ENCODE measurements around the gene GRAMD1B. TPM values are rescaled to one million over a fixed set of nuclear protein-coding genes. Genes with fewer than 3 reads are reported as not detected.

The GRAMD1B gene
- total and polyA plus RNA-seq, 2 donors from 2014 or later, result 4.4 to 18.2 TPM

DNA sequence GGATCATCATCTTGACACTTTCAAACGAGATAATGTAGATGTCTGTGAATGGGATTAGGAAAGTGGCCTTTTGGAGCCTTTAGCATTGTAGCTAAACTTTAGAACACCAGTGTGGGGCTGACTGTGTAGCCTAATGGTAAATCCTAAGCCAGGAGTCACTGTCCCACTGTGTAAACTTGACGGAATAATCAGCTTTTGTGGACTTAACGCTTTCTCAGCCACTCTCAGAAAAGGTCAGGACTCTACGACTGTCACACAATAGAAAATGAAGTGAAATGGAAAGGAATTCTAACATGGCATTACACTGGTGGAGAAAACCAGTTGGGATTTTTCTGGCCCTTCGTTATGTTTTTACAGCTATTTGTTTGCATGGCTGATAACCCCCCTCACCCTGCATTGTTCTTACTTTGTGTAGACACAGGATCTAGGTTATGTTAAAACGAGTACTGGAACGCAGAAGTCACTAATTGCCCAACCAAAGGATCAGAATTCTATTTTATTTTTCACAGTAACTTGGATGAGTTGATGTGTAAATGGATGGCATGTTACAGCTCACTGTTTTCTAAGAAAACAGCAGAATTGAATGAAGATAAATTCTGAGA is 22.0 kb upstream of the GRAMD1B start:
- H3K9me3 ChIP-seq (ENCODE audit: control insufficient read depth in 2 of 3, insufficient read depth in 1 of 3, low read length in 3 of 3), result no peaks in the 10 kb centered on the region
- peaks cover 0 to 3% (median 0%) of the 10 kb centered on the region in 3 donors for H3K4me1 ChIP-seq (ENCODE audit: control insufficient read depth in 2 of 3, insufficient read depth in 2 of 3, low read depth in 1 of 3, low read length in 3 of 3)
- TF ChIP-seq, protein P1, sequence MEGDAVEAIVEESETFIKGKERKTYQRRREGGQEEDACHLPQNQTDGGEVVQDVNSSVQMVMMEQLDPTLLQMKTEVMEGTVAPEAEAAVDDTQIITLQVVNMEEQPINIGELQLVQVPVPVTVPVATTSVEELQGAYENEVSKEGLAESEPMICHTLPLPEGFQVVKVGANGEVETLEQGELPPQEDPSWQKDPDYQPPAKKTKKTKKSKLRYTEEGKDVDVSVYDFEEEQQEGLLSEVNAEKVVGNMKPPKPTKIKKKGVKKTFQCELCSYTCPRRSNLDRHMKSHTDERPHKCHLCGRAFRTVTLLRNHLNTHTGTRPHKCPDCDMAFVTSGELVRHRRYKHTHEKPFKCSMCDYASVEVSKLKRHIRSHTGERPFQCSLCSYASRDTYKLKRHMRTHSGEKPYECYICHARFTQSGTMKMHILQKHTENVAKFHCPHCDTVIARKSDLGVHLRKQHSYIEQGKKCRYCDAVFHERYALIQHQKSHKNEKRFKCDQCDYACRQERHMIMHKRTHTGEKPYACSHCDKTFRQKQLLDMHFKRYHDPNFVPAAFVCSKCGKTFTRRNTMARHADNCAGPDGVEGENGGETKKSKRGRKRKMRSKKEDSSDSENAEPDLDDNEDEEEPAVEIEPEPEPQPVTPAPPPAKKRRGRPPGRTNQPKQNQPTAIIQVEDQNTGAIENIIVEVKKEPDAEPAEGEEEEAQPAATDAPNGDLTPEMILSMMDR (IDR thresholded peaks at IDR 0.05; ENCODE audit: borderline replicate concordance, extremely low read depth, insufficient read depth), result no peak
- H3K27me3 ChIP-seq (ENCODE audit: control insufficient read depth, insufficient read depth, low read length), result no peaks in the 10 kb centered on the region
- DNase-seq, result no peak
- no peak overlapping the region for H3K9ac ChIP-seq (ENCODE audit: low read length in 3 of 3)
- H3K36me3 ChIP-seq (ENCODE audit: control insufficient read depth in 2 of 3, insufficient read depth in 3 of 3, low read length in 3 of 3), result no peaks in the 10 kb centered on the region
- no peak overlapping the region for H3K4me3 ChIP-seq (ENCODE audit: low read length in 3 of 3)
- FAIRE-seq, result no peak
- H3K27ac ChIP-seq (ENCODE audit: low read depth in 2 of 2, low read length in 2 of 2), result no peak overlapping the region
- intact Hi-C loops (cut with DNase I), result loop anchor here (10.0 kb wide), 1 partner anchor 67 kb away; no protein-coding TSS in a partner anchor

DNA sequence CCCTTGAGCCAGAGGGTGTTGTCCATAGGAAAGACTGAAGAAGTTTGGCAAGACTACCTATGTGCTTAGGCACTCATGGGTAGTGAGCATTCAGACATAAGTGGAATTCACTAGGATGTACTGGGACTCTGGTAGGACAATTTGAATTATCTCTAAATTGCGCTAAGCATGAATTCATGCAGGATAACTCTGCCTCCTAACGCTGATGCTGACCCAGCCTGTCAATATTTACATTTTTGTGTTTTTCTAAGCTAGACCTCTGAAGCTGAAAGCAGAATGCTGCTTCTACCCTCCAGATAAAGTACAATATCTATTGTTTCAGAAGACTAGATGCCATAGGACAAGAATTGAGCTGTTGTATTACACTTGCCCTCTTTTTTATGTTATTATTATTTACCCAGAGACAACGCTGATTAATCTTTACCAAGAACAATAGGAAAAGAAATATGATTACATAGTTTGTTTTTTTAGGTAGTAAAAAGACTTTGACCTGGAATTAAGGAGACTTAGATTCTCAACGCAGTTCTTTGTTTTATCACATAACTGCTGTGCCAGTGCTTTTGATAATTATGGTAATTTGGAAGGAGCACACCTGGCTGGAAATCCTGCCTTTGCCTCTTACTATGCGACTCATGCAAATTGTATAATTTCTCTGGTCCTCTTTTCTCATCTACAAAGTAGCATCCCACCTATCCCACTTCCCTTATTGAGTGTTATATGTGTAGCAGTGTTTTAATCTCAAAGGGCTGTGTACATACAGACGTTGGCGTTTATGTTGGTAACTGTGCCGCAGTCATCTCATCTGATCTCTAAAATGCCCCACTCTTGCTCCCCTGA is 21.2 kb upstream of the GRAMD1B start:
- FAIRE-seq, result no peak
- H3K27ac ChIP-seq (ENCODE audit: low read depth in 2 of 2, low read length in 2 of 2), result no peak overlapping the region
- H3K9ac ChIP-seq (ENCODE audit: low read length in 3 of 3), result no peak overlapping the region
- peaks cover 0 to 3% (median 0%) of the 10 kb centered on the region in 3 donors for H3K4me1 ChIP-seq (ENCODE audit: control insufficient read depth in 2 of 3, insufficient read depth in 2 of 3, low read depth in 1 of 3, low read length in 3 of 3)
- no peaks in the 10 kb centered on the region for H3K27me3 ChIP-seq (ENCODE audit: control insufficient read depth, insufficient read depth, low read length)
- TF ChIP-seq, protein P1 (IDR thresholded peaks at IDR 0.05; ENCODE audit: borderline replicate concordance, extremely low read depth, insufficient read depth), result no peak
- DNase-seq, result no peak
- no peak overlapping the region for H3K4me3 ChIP-seq (ENCODE audit: low read length in 3 of 3)
- intact Hi-C loops (cut with DNase I), result loop anchor here (10.0 kb wide), 1 partner anchor 66 kb away; no protein-coding TSS in a partner anchor
- no peaks in the 10 kb centered on the region for H3K9me3 ChIP-seq (ENCODE audit: control insufficient read depth in 2 of 3, insufficient read depth in 1 of 3, low read length in 3 of 3)
- H3K36me3 ChIP-seq (ENCODE audit: control insufficient read depth in 2 of 3, insufficient read depth in 3 of 3, low read length in 3 of 3), result no peaks in the 10 kb centered on the region

DNA sequence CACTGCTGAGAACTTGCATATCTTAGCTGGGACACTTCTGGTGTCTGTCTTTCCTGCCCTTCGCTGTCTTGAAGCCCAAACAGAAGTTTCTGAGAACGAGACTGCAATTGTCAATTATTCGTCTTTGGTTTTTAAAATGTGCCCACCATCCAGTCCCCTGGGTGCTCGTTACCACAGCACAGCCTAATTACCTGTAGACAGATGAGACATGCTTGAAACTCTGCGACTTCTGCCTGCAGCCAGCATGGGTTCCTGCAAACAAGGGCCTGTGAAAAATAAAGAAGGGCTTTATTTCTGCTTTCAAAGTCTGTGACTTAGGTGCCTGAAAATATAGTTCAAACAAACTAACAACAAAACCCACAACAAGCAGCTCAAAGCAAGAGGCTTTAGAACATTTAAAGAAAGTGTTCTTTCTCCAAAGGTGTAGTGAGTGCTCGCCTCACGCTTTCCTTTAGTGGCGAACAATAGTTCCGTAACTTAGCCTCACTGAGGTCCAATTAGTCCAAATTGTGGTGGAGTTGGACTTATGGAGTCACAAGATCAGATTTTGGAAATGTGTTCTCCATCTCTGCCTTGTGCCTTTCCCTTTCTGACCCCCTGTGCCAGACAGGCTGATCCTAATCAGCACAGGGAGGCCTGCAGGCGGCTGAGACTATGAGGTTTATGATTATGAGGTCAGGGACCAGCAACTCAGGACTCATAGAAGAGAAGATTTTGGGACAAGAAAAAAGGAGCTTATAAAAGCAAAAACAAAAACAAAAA is 20.4 kb upstream of the GRAMD1B start:
- H3K9me3 ChIP-seq (ENCODE audit: control insufficient read depth in 2 of 3, insufficient read depth in 1 of 3, low read length in 3 of 3), result no peaks in the 10 kb centered on the region
- DNase-seq (no peak), FAIRE-seq (no peak)
- H3K36me3 ChIP-seq (ENCODE audit: control insufficient read depth in 2 of 3, insufficient read depth in 3 of 3, low read length in 3 of 3), result no peaks in the 10 kb centered on the region
- H3K9ac ChIP-seq (ENCODE audit: low read length in 3 of 3), result no peak overlapping the region
- H3K4me1 ChIP-seq (ENCODE audit: control insufficient read depth in 2 of 3, insufficient read depth in 2 of 3, low read depth in 1 of 3, low read length in 3 of 3), result peaks cover 0 to 3% (median 0%) of the 10 kb centered on the region in 3 donors
- no peaks in the 10 kb centered on the region for H3K27me3 ChIP-seq (ENCODE audit: control insufficient read depth, insufficient read depth, low read length)
- H3K27ac ChIP-seq (ENCODE audit: low read depth in 2 of 2, low read length in 2 of 2), result no peak overlapping the region
- intact Hi-C loops (cut with DNase I), result loop anchor here (10.0 kb wide), 1 partner anchor 65 kb away; no protein-coding TSS in a partner anchor
- TF ChIP-seq, protein P1 (IDR thresholded peaks at IDR 0.05; ENCODE audit: borderline replicate concordance, extremely low read depth, insufficient read depth), result no peak
- H3K4me3 ChIP-seq (ENCODE audit: low read length in 3 of 3), result no peak overlapping the region

All from kidney (tissue), 14 donors.